Measurements from ENCODE around the gene STK10. TPM values are rescaled to one million over a fixed set of nuclear protein-coding genes. Genes with fewer than 3 reads are reported as not detected.

The STK10 gene
- total RNA-seq, 3 donors from 2014 or later, result 17.1 to 32.5 (median 23.3) TPM

- Histone ChIP-seq H3K27ac (peak overlapping the region in 1 of 2 donors; percentile 50), H3K9me3 (no peaks in the 10 kb centered on the region), H3K4me3 (no peak overlapping the region), H3K36me3 (no peaks in the 10 kb centered on the region), H3K4me1 (peaks cover 0 to 6% of the 10 kb centered on the region in 2 donors), H3K27me3 (no peaks in the 10 kb centered on the region)
- peak; percentile 55 to 67 for DNase-seq (ENCODE audit: low spot score in 2 of 2)
- no peak for TF ChIP-seq POLR2AphosphoS5 (IDR thresholded peaks at IDR 0.05)
- TF ChIP-seq CTCF (IDR thresholded peaks at IDR 0.05), result no peak
- TF ChIP-seq POLR2A (IDR thresholded peaks at IDR 0.05), result no peak
- intact Hi-C loops (cut with DNase I; ENCODE audit: low total_unique reads), result no loop called here
These were observed 122.5 kb downstream of the STK10 start for GRCh38 chr5:172065431-172066065.

GRCh38 chr5:172064766-172065165 is 123.3 kb downstream of the STK10 start:
- intact Hi-C loops (cut with DNase I; ENCODE audit: low total_unique reads), result no loop called here
- Histone ChIP-seq H3K36me3 (no peaks in the 10 kb centered on the region), H3K27ac (no peak overlapping the region), H3K4me1 (peaks cover 0 to 6% of the 10 kb centered on the region in 2 donors), H3K4me3 (no peak overlapping the region), H3K9me3 (no peaks in the 10 kb centered on the region), H3K27me3 (no peaks in the 10 kb centered on the region)
- TF ChIP-seq POLR2A (IDR thresholded peaks at IDR 0.05) (no peak), CTCF (IDR thresholded peaks at IDR 0.05) (no peak), POLR2AphosphoS5 (IDR thresholded peaks at IDR 0.05) (no peak)
- no peak for DNase-seq (ENCODE audit: low spot score in 2 of 2)

- Histone ChIP-seq H3K27me3 (no peaks in the 10 kb centered on the region), H3K27ac (no peak overlapping the region), H3K9me3 (no peaks in the 10 kb centered on the region), H3K4me1 (peaks cover 0 to 6% of the 10 kb centered on the region in 2 donors), H3K4me3 (no peak overlapping the region), H3K36me3 (no peaks in the 10 kb centered on the region)
- TF ChIP-seq POLR2AphosphoS5 (IDR thresholded peaks at IDR 0.05) (no peak), CTCF (IDR thresholded peaks at IDR 0.05) (no peak), POLR2A (IDR thresholded peaks at IDR 0.05) (no peak)
- intact Hi-C loops (cut with DNase I; ENCODE audit: low total_unique reads), result no loop called here
- no peak for DNase-seq (ENCODE audit: low spot score in 2 of 2)
These were observed 123.7 kb downstream of the STK10 start for GRCh38 chr5:172064358-172064757.

- Histone ChIP-seq H3K4me1 (peaks cover 0 to 6% of the 10 kb centered on the region in 2 donors), H3K9me3 (no peaks in the 10 kb centered on the region), H3K27ac (no peak overlapping the region), H3K4me3 (no peak overlapping the region), H3K27me3 (no peaks in the 10 kb centered on the region), H3K36me3 (no peaks in the 10 kb centered on the region)
- DNase-seq (ENCODE audit: low spot score in 2 of 2), result no peak
- intact Hi-C loops (cut with DNase I; ENCODE audit: low total_unique reads), result no loop called here
- TF ChIP-seq POLR2A (IDR thresholded peaks at IDR 0.05), result no peak
- no peak for TF ChIP-seq POLR2AphosphoS5 (IDR thresholded peaks at IDR 0.05)
- TF ChIP-seq CTCF (IDR thresholded peaks at IDR 0.05), result no peak
These were observed 124.4 kb downstream of the STK10 start for GRCh38 chr5:172063463-172064235.

GRCh38 chr5:172059661-172060100 is 128.3 kb downstream of the STK10 start:
- H3K27me3 ChIP-seq, result no peaks in the 10 kb centered on the region
- no peaks in the 10 kb centered on the region for H3K9me3 ChIP-seq
- H3K27ac ChIP-seq, result no peak overlapping the region
- no peaks in the 10 kb centered on the region for H3K4me1 ChIP-seq
- H3K4me3 ChIP-seq, result no peak overlapping the region
- intact Hi-C loops (cut with DNase I; ENCODE audit: low total_unique reads), result no loop called here
- no peak for DNase-seq (ENCODE audit: low spot score in 2 of 2)
- TF ChIP-seq POLR2AphosphoS5 (IDR thresholded peaks at IDR 0.05) (no peak), CTCF (IDR thresholded peaks at IDR 0.05) (no peak), POLR2A (IDR thresholded peaks at IDR 0.05) (no peak)
- no peaks in the 10 kb centered on the region for H3K36me3 ChIP-seq

Measured in breast epithelium (tissue), 4 donors.